Epidermal melanocyte (primary cell): Measurements from ENCODE around the gene DNMT1.

Experiments used
- DNase-seq: peaks from one replicate; pipeline ENCODE4 v3.0.0; 2011; ENCODE audit warnings: low spot score; ENCODE audit not compliant: insufficient read length

DNMT1 gene

DNA sequence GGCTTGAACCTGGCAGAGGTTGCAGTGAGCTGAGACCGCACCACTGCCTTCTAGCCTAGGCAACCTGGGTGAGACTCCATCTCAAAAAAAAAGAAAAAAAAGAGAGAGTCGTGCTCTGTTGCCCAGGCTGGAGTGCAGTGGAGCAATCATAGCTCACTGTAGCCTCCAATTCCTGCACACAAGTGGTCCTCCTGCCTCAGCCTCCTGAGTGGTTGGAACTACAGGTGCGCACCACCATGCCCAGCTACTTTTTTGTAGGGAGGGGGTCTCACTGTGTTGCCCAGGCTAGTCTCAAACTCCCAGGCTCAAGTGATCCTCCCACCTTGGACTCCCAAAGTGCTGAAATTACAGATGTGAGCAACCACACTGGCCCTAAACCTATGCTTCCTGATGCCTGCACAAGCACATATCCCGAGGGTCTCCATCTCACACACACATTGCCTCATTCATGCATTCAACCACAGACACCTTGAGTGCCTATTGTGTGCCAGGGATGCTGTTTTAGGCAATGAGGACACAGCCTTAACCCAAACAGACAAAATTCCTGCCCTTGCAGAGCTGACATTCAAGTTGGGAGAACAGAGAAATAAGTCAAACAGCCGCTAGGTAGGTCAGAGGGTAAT is 94.5 kb downstream of the DNMT1 start:
- no peak for DNase-seq

GRCh38 chr19:10096615-10096963 is 98.2 kb downstream of the DNMT1 start:
- no peak for DNase-seq

GRCh38 chr19:10095948-10096614 is 98.7 kb downstream of the DNMT1 start:
- peak; percentile 99 for DNase-seq

DNA sequence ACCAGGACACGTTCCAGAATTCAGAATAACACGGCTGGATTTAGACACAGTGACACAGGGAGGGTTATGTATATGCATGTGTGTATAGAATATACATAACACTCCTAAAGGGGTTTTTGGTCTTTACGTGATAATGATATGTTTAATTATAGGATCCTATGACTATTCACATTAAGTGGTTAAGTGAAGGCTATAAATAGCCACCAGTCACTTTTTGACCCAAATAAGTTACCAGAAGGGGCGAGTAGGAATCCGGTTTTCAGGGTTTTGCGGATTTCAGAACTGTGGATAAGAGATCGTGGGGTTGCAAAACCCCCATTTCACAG is 99.2 kb downstream of the DNMT1 start:
- no peak for DNase-seq

DNA sequence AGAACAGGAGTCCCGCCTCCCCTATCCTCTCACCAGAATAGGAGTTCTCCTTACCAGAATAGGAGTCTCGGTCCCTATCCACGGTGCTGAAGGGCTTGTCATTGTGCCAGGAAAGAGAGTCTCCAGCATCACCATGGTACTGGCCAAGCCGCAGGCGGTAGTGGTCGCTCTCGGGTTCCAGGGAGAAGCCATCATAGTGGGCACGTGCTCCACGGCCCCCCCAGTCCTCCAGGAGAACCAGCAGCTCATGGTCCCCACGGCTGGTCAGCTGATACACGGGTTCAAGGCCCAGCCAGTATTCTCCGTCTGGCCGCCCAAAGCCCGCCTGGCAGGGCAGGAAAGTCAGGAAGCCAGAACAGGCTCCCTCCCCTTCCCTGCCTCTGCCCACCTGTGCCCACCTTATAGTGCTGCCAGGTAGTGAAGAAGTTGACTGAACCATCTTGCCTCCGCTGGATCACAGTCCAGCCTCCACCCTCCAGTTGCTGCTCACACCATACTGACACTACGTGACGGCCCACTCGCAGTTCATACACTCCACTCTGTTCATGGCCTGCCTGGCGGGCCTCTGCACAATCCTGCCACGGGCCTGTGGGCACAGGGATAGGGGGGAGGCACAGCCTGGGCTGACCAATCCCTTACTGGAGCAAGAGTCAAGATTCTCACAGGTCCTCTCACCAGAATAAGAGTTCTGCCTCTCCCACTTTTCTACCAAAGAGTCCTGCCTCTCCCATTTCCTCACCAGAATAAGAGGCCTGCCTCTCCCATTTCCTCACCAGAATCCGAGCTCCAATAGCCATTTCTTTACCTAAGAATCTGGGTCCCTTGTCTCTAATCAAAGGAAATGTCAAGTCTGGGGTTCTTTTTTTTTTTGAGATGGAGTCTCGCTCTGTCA is 101.2 kb downstream of the DNMT1 start:
- no peak for DNase-seq

DNA sequence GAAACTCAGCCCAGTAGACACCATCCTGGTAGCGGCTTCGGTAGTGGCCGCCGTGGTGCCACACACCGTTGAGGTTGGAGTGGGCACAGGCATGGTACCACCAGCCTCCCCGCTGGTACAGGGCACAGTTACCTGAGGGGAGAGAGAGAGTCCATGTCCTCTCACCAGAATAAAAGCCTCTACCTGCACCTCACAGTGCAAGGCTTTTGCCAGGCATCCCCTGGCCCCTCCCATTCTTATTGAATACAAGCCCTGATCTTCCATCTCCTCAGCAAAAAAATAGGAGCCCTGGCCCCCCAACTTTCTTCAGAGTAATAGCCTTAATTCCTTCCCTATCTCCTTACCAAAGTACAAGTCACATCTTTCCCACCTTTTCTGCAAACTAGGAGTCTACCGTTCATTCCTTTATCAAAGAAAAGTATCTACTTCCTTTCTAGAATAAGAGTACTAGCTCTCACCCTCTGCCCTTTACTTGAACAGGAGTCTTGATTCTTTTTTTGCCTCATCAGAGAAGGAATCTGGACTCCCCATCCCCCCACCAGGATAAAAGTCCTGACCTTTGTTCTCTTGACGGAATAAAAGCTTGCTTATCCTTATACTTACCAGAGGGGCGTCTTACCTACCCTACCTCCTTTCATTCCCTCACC is 102.0 kb downstream of the DNMT1 start:
- DNase-seq = no peak

GRCh38 chr19:10091895-10092641 is 102.7 kb downstream of the DNMT1 start:
- no peak for DNase-seq

GRCh38 chr19:10091370-10091687 is 103.4 kb downstream of the DNMT1 start:
- no peak for DNase-seq

DNA sequence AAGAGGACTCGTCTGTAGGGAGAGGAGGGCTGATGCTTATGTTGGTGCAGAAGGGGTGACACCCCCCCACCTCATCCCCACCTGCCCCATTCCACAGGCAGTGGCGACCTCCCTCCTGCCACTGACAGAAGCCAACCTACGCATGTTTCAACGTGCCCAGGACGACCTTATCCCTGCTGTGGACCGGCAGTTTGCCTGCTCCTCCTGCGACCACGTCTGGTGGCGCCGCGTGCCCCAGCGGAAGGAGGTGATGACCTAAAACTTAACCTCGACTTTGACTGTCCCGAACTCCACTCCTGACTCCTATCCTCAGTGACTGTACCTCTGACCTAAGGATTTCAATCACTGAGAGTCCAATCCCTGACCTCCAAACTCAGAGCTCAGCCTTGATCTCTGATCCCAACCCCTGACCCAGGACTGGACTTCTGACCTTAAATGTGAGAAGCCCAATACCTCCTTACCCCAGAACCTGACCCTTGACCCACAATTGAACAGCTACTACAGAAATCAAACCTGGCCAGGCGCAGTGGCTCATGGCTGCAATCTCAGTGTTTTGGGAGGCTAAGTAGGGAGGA is 104.9 kb downstream of the DNMT1 start:
- no peak for DNase-seq

- no peak for DNase-seq
These were observed 105.7 kb downstream of the DNMT1 start for GRCh38 chr19:10088949-10089554.

GRCh38 chr19:10087296-10088061 is 107.3 kb downstream of the DNMT1 start:
- no peak for DNase-seq

GRCh38 chr19:10086591-10087192 is 108.1 kb downstream of the DNMT1 start:
- DNase-seq = no peak

DNA sequence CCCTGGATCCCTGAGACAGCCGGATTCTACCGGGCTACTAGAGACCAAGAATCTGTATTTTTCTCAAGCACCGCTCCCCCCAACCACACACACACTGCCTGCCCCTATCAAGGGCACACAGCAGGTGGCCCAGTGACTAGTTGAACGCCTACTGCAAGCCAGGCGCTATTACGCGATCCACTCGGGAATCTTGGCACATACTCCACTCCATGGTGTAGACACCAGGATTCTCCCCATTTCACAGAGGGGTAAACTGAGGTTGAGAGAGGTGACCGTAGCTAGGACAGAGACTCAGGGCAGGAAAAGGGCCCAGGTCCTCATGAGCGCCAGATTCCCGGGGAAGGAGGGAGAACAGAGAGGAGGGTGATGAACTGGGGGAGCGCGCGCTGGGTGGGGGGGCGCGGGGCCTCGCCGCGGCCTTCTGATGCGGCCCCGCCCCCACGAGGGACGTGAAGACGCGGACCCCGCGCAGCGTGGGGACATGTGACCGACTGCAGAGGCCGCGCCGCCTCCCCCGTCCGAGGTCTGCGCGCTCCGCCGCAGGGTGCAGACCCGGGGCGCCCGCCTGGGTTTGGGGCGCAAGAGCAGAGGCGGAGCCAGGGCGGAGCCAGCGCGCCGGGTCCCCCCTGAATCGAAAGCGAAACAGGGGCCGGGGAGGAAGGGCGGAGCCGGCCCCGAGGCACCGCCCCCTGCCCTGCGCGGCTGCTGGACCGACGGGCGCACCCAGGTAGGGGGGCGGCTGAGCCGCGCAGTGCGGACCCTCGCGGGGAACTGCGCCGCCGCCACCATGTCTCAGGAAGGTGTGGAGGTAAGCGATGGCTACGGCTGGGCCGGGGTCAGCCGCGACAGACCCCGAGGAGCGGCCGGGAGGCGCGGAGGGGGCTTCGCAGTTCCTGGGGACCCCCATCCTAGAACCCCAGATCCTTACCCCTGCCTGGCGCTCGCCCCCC is 108.8 kb downstream of the DNMT1 start, which contains the start of gene SHFL:
SHFL (plus strand) TSS at position 677 of the 950 bp plus-strand sequence; CDS start at position 788, 111 bp downstream.
- DNase-seq = peak; percentile 64

- no peak for DNase-seq
These were observed 110.0 kb downstream of the DNMT1 start for GRCh38 chr19:10084803-10085202.

DNA sequence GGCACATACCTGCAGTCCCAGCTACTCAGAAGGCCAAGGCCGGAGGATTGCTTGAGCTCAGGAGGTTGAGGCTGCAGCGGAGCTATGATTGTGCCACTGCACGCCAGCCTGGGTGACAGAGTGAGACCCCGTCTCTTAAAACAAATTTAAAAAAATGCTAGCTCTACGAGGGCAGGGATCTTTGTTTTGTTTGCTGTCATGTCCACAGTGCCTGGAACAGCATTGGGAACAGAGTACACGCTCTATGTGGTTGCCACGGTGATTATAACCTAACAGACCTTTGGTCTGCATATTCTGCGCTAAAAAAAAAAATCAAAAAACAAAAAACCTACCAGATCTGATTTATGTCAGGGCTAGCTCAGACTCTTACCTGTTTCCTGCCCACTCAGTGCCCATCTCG is 110.8 kb downstream of the DNMT1 start:
- no peak for DNase-seq
